DOHH2 (cell line): ENCODE measurements around the gene ABCC11.

Source experiments
- H3F3A ChIP-seq: fragments of 200-600 bp; sonication (generic), shearing (Covaris generic); 2 replicates; pipeline ENCODE4 v1.6.0; 2016; ENCODE audit warnings: antibody characterized with exemption, mild to moderate bottlenecking; ENCODE audit not compliant: control insufficient read depth, insufficient read depth
- H3K27ac ChIP-seq: fragments of 200-600 bp; sonication (generic); 2 replicates; pipeline ENCODE4 v1.5.1; 2014; ENCODE audit warnings: low read depth, mild to moderate bottlenecking, low read length, moderate library complexity
- H3K27me3 ChIP-seq: fragments of 200-600 bp; sonication (generic); 2 replicates; pipeline ENCODE4 v1.6.1; 2014; ENCODE audit warnings: mild to moderate bottlenecking, low read length, mixed read lengths; ENCODE audit not compliant: control insufficient read depth
- H3K36me3 ChIP-seq: fragments of 200-600 bp; sonication (generic); 2 replicates; pipeline ENCODE4 v1.6.1; 2014; ENCODE audit warnings: mild to moderate bottlenecking, low read length, moderate library complexity, mixed read lengths; ENCODE audit not compliant: control insufficient read depth
- H3K4me1 ChIP-seq: fragments of 200-600 bp; sonication (generic); 2 replicates; pipeline ENCODE4 v1.6.1; 2014; ENCODE audit warnings: mild to moderate bottlenecking, low read length, mixed read lengths; ENCODE audit not compliant: control insufficient read depth
- H3K4me2 ChIP-seq: fragments of 200-600 bp; sonication (generic); 2 replicates; pipeline ENCODE4 v1.6.0; 2014; ENCODE audit warnings: mild to moderate bottlenecking, low read length, moderate library complexity
- H3K4me3 ChIP-seq: fragments of 200-600 bp; sonication (generic); 2 replicates; pipeline ENCODE4 v1.5.1; 2014; ENCODE audit warnings: mild to moderate bottlenecking, low read length, mixed read lengths
- H3K79me2 ChIP-seq: fragments of 200-600 bp; sonication (generic); 2 replicates; pipeline ENCODE4 v1.6.1; 2014; ENCODE audit warnings: mild to moderate bottlenecking, low read length, mixed read lengths; ENCODE audit not compliant: control insufficient read depth
- H3K9me2 ChIP-seq: fragments of 200-600 bp; sonication (generic); replicated peaks from 2 replicates; pipeline ENCODE4 v1.6.1; 2014; ENCODE audit warnings: mild to moderate bottlenecking, low read length, mixed read lengths; ENCODE audit not compliant: control insufficient read depth
- H3K9me3 ChIP-seq: fragments of 200-600 bp; sonication (generic); 2 replicates; pipeline ENCODE4 v1.6.1; 2014; ENCODE audit warnings: antibody characterized with exemption, low read length, mixed read lengths; ENCODE audit not compliant: control insufficient read depth, insufficient read depth
- H4K20me1 ChIP-seq: fragments of 200-600 bp; sonication (generic); 2 replicates; pipeline ENCODE4 v1.6.0; 2014; ENCODE audit warnings: low read depth, mild to moderate bottlenecking, antibody characterized with exemption, low read length, moderate library complexity; ENCODE audit not compliant: control insufficient read depth, insufficient read depth
- EZH2phosphoT487 ChIP-seq: fragments of 200-600 bp; sonication (generic); IDR thresholded peaks from 2 replicates; pipeline ENCODE4 v1.6.1; 2017; ENCODE audit warnings: borderline replicate concordance, mild to moderate bottlenecking, antibody characterized with exemption, low read length, moderate library complexity, mixed read lengths
- TF ChIP-seq, protein P1 (sequence below): fragments of 200-600 bp; sonication (generic); IDR thresholded peaks from one replicate; pipeline ENCODE4 v1.5.1; 2014; ENCODE audit warnings: antibody characterized with exemption, mild to moderate bottlenecking, low read depth, low read length; ENCODE audit not compliant: poor library complexity, severe bottlenecking

Gene ABCC11

GRCh38 chr16:48274476-48274875 lies 27.1 kb upstream of the ABCC11 start:
- H4K20me1 ChIP-seq: no peaks in the 10 kb centered on the region
- H3K9me2 ChIP-seq: no peaks in the 10 kb centered on the region
- H3K27ac ChIP-seq: no peak overlapping the region
- H3K79me2 ChIP-seq: no peaks in the 10 kb centered on the region
- TF ChIP-seq, protein P1, sequence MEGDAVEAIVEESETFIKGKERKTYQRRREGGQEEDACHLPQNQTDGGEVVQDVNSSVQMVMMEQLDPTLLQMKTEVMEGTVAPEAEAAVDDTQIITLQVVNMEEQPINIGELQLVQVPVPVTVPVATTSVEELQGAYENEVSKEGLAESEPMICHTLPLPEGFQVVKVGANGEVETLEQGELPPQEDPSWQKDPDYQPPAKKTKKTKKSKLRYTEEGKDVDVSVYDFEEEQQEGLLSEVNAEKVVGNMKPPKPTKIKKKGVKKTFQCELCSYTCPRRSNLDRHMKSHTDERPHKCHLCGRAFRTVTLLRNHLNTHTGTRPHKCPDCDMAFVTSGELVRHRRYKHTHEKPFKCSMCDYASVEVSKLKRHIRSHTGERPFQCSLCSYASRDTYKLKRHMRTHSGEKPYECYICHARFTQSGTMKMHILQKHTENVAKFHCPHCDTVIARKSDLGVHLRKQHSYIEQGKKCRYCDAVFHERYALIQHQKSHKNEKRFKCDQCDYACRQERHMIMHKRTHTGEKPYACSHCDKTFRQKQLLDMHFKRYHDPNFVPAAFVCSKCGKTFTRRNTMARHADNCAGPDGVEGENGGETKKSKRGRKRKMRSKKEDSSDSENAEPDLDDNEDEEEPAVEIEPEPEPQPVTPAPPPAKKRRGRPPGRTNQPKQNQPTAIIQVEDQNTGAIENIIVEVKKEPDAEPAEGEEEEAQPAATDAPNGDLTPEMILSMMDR: no peak
- TF ChIP-seq EZH2phosphoT487: no peak
- H3K9me3 ChIP-seq: no peaks in the 10 kb centered on the region
- no peaks in the 10 kb centered on the region for H3K4me1 ChIP-seq
- peaks cover 46% of the 10 kb centered on the region for H3K36me3 ChIP-seq
- H3K27me3 ChIP-seq: no peaks in the 10 kb centered on the region
- no peak overlapping the region for H3K4me3 ChIP-seq
- H3F3A ChIP-seq: no peaks in the 10 kb centered on the region; the same call in 1 of the 2 replicates
- H3K4me2 ChIP-seq: no peak overlapping the region

GRCh38 chr16:48272837-48273421 lies 25.6 kb upstream of the ABCC11 start:
- Histone ChIP-seq H3K4me2 (no peak overlapping the region), H3K36me3 (peaks cover 40% of the 10 kb centered on the region), H3K4me3 (no peak overlapping the region), H3K9me2 (no peaks in the 10 kb centered on the region), H3K27me3 (no peaks in the 10 kb centered on the region), H3K27ac (no peak overlapping the region), H3K9me3 (no peaks in the 10 kb centered on the region), H4K20me1 (no peaks in the 10 kb centered on the region), H3F3A (no peaks in the 10 kb centered on the region; the same call in 1 of the 2 replicates), H3K4me1 (no peaks in the 10 kb centered on the region), H3K79me2 (no peaks in the 10 kb centered on the region)
- no peak for TF ChIP-seq EZH2phosphoT487
- TF ChIP-seq, protein P1: no peak

DNA sequence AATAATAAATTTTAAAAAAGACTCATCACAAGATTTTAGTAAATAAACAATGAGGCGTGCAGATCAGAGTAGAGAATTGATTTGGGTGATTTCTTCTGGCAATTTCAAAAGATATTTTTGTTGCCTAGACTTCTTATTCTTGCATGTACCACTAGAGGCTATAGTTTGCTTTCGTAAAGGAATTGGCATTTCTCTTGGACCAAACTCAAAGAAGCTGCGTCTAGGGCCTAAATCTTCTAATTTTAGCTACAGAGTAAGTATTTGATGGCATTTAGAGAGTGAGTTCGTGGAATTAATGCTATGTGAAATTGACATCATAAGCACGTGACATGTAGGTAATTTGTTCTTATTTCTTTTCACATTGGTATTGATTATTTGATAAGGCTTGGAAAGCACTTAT lies 24.4 kb upstream of the ABCC11 start:
- no peak for TF ChIP-seq EZH2phosphoT487
- TF ChIP-seq, protein P1: no peak
- Histone ChIP-seq H3K36me3 (peaks cover 32% of the 10 kb centered on the region), H3K9me2 (no peaks in the 10 kb centered on the region), H3K4me3 (no peak overlapping the region), H3K27me3 (no peaks in the 10 kb centered on the region), H3K4me2 (no peak overlapping the region), H4K20me1 (no peaks in the 10 kb centered on the region), H3F3A (no peaks in the 10 kb centered on the region; the same call in 1 of the 2 replicates), H3K79me2 (no peaks in the 10 kb centered on the region), H3K9me3 (no peaks in the 10 kb centered on the region), H3K27ac (no peak overlapping the region), H3K4me1 (no peaks in the 10 kb centered on the region)
